ENCODE measurements around the gene IPO4. TPM values are rescaled to one million over a fixed set of nuclear protein-coding genes. Genes with fewer than 3 reads are reported as not detected.
A peak's percentile ranks its signal among the peaks of the same experiment; 100 is the strongest.
"Not testable (repeated sequence)": the region's sequence is repeated elsewhere in the genome, so short reads cannot be mapped to it uniquely, and the experiment has no call there.

Gene IPO4
- total RNA-seq, 1 donor from 2014 or later, result 59.3 TPM

DNA sequence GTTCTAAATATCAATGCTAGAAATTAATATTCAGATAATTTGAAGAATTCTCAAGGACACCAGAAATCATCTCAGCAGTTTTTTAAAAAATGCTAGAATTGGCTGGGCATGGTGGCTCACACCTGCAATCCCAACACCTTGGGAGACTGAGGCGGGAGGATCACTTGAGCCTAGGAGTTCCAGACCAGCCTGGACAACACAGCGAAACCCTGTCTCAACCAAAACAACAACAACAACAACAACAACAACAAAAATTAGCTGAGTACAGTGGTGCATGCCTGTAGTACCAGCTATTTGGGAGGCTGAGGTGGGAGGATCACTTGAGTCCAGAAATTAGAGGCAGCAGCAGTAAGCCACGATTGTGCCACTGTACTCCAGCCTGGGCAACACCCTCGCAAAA, 30.5 kb upstream of the IPO4 start:
- DNase-seq (ENCODE audit: low read depth), result no peak
- Histone ChIP-seq H3K4me3 (ENCODE audit: low read depth, low read length) (no peak overlapping the region), H3K27me3 (ENCODE audit: control insufficient read depth, insufficient read depth, low read length) (no peaks in the 10 kb centered on the region), H3K36me3 (ENCODE audit: control insufficient read depth, insufficient read depth, low read length) (peaks cover 3% of the 10 kb centered on the region)
- no peak for TF ChIP-seq CTCF (IDR thresholded peaks at IDR 0.05; ENCODE audit: insufficient read depth, low read length, poor library complexity, severe bottlenecking)

DNA sequence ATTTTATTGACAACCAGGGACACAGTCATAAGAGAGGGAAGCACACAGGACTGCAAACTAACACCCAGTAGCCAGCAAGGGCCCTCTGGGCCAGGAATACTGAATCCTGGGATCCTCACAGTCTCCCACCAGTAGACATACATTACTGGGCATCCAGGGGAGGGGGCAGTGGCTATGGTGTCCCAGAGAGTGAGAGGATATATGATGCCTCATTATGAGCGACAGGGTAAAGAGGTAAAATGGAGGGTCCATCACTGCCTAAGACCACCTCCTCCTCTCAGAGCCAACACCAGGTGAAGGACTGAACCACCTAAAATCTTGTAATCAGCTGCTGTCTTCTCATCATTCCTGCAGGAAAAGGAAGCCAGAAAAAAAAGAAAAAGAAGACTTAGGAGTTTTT, 28.3 kb upstream of the IPO4 start:
- not testable (repeated sequence) for H3K36me3 ChIP-seq (ENCODE audit: control insufficient read depth, insufficient read depth, low read length)

GRCh38 chr14:24216345-24216699, 27.7 kb upstream of the IPO4 start:
- H3K36me3 ChIP-seq (ENCODE audit: control insufficient read depth, insufficient read depth, low read length), result peaks cover 3% of the 10 kb centered on the region
- no peak for DNase-seq (ENCODE audit: low read depth)
- no peaks in the 10 kb centered on the region for H3K27me3 ChIP-seq (ENCODE audit: control insufficient read depth, insufficient read depth, low read length)
- TF ChIP-seq CTCF (IDR thresholded peaks at IDR 0.05; ENCODE audit: insufficient read depth, low read length, poor library complexity, severe bottlenecking), result no peak
- H3K4me3 ChIP-seq (ENCODE audit: low read depth, low read length), result no peak overlapping the region

More for the DNA sequence above, 28.3 kb upstream of the IPO4 start:
- not testable (repeated sequence) for H3K4me3 ChIP-seq (ENCODE audit: low read depth, low read length); H3K27me3 ChIP-seq (ENCODE audit: control insufficient read depth, insufficient read depth, low read length); DNase-seq (ENCODE audit: low read depth)

GRCh38 chr14:24215495-24216344, 27.1 kb upstream of the IPO4 start, which contains the start of gene MDP1:
Gene MDP1, minus strand, starts transcription at chr14:24216066. Its CDS starts 111 bp downstream, at chr14:24215955.
- peak; percentile 56 for DNase-seq (ENCODE audit: low read depth)
- Histone ChIP-seq H3K4me3 (ENCODE audit: low read depth, low read length) (peak within 1 kb of the TSS; percentile 70), H3K27me3 (ENCODE audit: control insufficient read depth, insufficient read depth, low read length) (no peaks in the 10 kb centered on the region), H3K36me3 (ENCODE audit: control insufficient read depth, insufficient read depth, low read length) (peaks cover 3% of the 10 kb centered on the region)
- TF ChIP-seq CTCF (IDR thresholded peaks at IDR 0.05; ENCODE audit: insufficient read depth, low read length, poor library complexity, severe bottlenecking), result peak; percentile 66

DNA sequence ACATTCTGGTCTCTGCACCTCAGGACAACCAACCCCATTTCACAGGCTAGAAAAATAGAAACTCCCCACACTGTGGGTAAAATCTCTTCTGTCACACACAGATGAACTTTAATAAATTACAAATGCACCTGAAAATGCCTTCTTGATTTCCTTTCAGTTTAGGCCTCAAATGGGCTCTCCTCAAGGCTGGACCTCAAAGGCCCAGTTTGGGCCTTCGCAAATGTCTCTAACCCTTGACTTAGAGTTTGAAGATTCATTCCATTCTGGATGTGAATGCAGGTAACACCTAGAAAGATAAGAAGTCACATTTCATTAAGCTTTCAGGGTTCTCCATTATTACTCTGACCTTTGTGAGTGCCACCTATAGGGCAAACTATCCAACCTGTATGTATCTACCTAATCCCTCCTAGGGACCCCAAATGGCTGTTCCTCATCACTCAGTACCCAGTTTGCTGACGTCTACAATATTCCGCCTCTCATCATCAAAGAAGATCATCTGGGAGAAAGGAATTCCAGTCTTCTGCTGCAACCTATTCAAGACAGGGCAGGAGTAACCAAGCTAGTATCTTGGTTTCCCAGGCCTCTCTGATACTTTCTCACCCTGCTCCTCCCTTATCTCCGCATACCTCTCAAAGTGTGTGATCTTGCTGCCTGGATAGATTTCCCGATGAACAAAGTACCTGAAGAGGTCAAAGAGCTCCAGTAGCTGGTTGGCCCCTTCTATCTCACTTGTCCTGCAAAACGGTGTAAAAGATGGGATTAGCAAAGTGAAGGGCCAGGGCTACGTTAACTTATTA, 25.4 kb upstream of the IPO4 start:
- TF ChIP-seq CTCF (IDR thresholded peaks at IDR 0.05; ENCODE audit: insufficient read depth, low read length, poor library complexity, severe bottlenecking), result no peak
- no peaks in the 10 kb centered on the region for H3K27me3 ChIP-seq (ENCODE audit: control insufficient read depth, insufficient read depth, low read length)
- H3K36me3 ChIP-seq (ENCODE audit: control insufficient read depth, insufficient read depth, low read length), result peaks cover 3% of the 10 kb centered on the region
- DNase-seq (ENCODE audit: low read depth), result no peak
- peak overlapping the region; percentile 77 for H3K4me3 ChIP-seq (ENCODE audit: low read depth, low read length)
